ENCODE measurements around the gene RDH14. TPM values are rescaled to one million over a fixed set of nuclear protein-coding genes. Genes with fewer than 3 reads are reported as not detected.

RDH14 gene
- total RNA-seq, 1 donor from 2014 or later, result 33.5 TPM

DNA sequence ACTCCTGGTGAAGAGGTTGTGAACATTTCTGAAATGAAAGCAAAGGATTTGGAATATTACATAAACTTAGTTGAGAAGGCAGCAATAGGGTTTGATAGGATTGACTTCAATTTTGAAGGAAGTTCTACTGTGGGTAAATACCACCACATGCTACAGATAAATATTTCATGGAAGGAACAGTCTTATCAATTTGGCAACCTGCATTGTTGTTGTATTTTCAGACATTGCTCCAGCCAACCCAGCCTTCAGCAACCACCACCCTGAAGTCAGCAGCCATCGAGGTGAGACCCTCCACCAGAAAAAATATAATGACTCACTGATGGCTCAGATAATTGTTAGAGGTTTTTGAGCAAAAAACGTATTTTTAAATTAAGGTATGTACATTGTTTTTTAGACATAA, 10.0 kb downstream of the RDH14 start:
- Histone ChIP-seq H3K27ac (no peak overlapping the region), H3K79me2 (ENCODE audit: low read depth) (no peaks in the 10 kb centered on the region), H3K4me3 (no peak overlapping the region), H3K27me3 (no peaks in the 10 kb centered on the region), H4K20me1 (ENCODE audit: low read depth) (no peaks in the 10 kb centered on the region), H3K4me1 (peaks cover 5% of the 10 kb centered on the region), H3K9me3 (ENCODE audit: low read depth) (no peaks in the 10 kb centered on the region), H3F3A (ENCODE audit: low read depth) (no peaks in the 10 kb centered on the region), H3K4me2 (no peak overlapping the region), H3K9ac (no peak overlapping the region), H2AFZ (replicated peaks) (no peak overlapping the region), H3K36me3 (no peaks in the 10 kb centered on the region)
- no peak overlapping the region for H3K4me3 Mint-ChIP-seq
- H3K27ac Mint-ChIP-seq, result no peak overlapping the region
- no peak for DNase-seq (ENCODE audit: low spot score)
- H3K27me3 Mint-ChIP-seq (ENCODE audit: insufficient read depth, low read depth), result no peaks in the 10 kb centered on the region
- H3K36me3 Mint-ChIP-seq, result peaks cover 12% of the 10 kb centered on the region
- peaks cover 9% of the 10 kb centered on the region for H3K4me1 Mint-ChIP-seq
- TF ChIP-seq EZH2 (IDR thresholded peaks at IDR 0.05) (no peak), CTCF (IDR thresholded peaks at IDR 0.05) (no peak), EZH2phosphoT487 (IDR thresholded peaks at IDR 0.05) (no peak)
- H3K9me3 Mint-ChIP-seq, result no peaks in the 10 kb centered on the region

DNA sequence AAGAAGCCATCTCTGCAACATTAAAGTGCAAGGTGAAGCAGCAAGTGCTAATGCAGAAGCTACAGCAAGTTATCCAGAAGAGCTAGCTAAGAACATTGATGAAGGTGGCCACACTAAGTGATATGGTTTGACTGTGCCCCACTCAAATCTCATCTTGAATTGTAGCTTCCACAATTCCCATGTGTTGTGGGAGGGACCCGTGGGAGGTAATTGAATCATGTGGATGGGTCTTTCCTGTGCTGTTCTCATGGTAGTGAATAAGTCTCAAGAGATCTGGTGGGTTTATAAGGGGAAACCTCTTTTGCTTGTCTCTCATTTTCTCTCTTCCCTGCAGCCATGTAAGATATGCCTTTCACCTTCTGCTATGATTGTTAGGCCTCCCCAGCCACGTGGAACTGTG, 11.4 kb downstream of the RDH14 start:
- Mint-ChIP-seq H3K27me3 (ENCODE audit: insufficient read depth, low read depth) (no peaks in the 10 kb centered on the region), H3K4me3 (no peak overlapping the region), H3K9me3 (no peaks in the 10 kb centered on the region), H3K36me3 (peaks cover 5% of the 10 kb centered on the region), H3K4me1 (peaks cover 9% of the 10 kb centered on the region), H3K27ac (no peak overlapping the region)
- Histone ChIP-seq H4K20me1 (ENCODE audit: low read depth) (no peaks in the 10 kb centered on the region), H3K4me2 (no peak overlapping the region), H3K9ac (no peak overlapping the region), H3K4me1 (peaks cover 5% of the 10 kb centered on the region), H3K27ac (no peak overlapping the region), H2AFZ (replicated peaks) (no peak overlapping the region), H3F3A (ENCODE audit: low read depth) (no peaks in the 10 kb centered on the region), H3K4me3 (no peak overlapping the region), H3K36me3 (no peaks in the 10 kb centered on the region), H3K27me3 (no peaks in the 10 kb centered on the region), H3K9me3 (ENCODE audit: low read depth) (no peaks in the 10 kb centered on the region), H3K79me2 (ENCODE audit: low read depth) (no peaks in the 10 kb centered on the region)
- no peak for TF ChIP-seq EZH2 (IDR thresholded peaks at IDR 0.05)
- no peak for TF ChIP-seq CTCF (IDR thresholded peaks at IDR 0.05)
- TF ChIP-seq EZH2phosphoT487 (IDR thresholded peaks at IDR 0.05), result no peak
- DNase-seq (ENCODE audit: low spot score), result no peak

DNA sequence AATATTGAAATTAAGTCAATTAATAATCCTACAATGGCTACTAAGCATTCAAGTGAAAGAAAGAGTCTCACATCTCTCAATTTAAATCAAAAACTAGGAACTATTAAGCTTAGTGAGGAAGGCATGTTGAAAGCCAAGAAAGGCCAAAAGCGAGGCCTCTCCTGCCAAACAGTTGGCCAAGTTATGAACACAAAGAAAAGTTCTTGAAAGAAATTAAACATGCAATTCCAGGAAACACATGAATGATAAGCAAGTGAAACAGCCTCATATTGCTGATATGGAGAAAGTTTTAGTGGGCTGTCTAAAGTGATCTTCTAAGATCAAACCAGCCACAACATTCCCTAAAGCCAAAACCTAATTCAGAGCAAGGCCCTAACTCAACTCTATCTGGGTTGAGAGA, 11.8 kb downstream of the RDH14 start:
- no peak overlapping the region for H3K4me3 ChIP-seq
- no peaks in the 10 kb centered on the region for H3K79me2 ChIP-seq (ENCODE audit: low read depth)
- no peak for DNase-seq (ENCODE audit: low spot score)
- peaks cover 3% of the 10 kb centered on the region for H3K36me3 Mint-ChIP-seq
- no peak overlapping the region for H3K9ac ChIP-seq
- no peak overlapping the region for H3K27ac Mint-ChIP-seq
- H3K27me3 ChIP-seq, result no peaks in the 10 kb centered on the region
- no peak overlapping the region for H3K4me3 Mint-ChIP-seq
- H3K36me3 ChIP-seq, result no peaks in the 10 kb centered on the region
- no peaks in the 10 kb centered on the region for H3K9me3 Mint-ChIP-seq
- TF ChIP-seq CTCF (IDR thresholded peaks at IDR 0.05), result no peak
- TF ChIP-seq EZH2phosphoT487 (IDR thresholded peaks at IDR 0.05), result no peak
- TF ChIP-seq EZH2 (IDR thresholded peaks at IDR 0.05), result no peak
- H3K4me1 ChIP-seq, result peaks cover 5% of the 10 kb centered on the region
- no peaks in the 10 kb centered on the region for H3K27me3 Mint-ChIP-seq (ENCODE audit: insufficient read depth, low read depth)
- no peak overlapping the region for H3K4me2 ChIP-seq
- no peak overlapping the region for H3K27ac ChIP-seq
- H3F3A ChIP-seq (ENCODE audit: low read depth), result no peaks in the 10 kb centered on the region
- H3K4me1 Mint-ChIP-seq, result peaks cover 9% of the 10 kb centered on the region
- H3K9me3 ChIP-seq (ENCODE audit: low read depth), result no peaks in the 10 kb centered on the region
- no peak overlapping the region for H2AFZ ChIP-seq (replicated peaks)
- no peaks in the 10 kb centered on the region for H4K20me1 ChIP-seq (ENCODE audit: low read depth)

Measured in neural progenitor cell (in vitro differentiated cells).